ENCODE measurements around the gene EEIG2. TPM values are rescaled to one million over a fixed set of nuclear protein-coding genes. Genes with fewer than 3 reads are reported as not detected.

Gene EEIG2
- total and polyA plus RNA-seq, 9 of the 15 experiments (the other 6 are each of a cell fraction or from before 2014, with no cell fraction given) = 6.1 to 26.9 (median 15.2) TPM

DNA sequence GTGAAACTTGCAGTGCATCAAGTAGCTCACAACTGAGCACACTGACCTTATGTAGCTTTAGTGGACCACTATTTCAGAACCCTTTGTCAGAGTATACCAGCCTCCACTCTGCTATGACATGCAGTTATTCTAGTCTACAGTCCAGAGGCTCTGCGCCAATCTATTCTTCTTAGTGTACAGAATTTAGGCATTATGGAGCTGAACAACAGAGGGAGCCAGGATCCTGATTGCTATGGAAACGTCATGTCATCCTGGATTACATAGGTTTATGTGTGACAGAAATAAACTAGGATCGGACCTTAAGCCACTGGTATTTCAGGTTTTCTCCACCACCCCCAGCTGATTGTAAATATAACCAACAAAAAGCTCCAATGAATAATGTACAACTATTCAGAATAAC lies 48.1 kb upstream of the EEIG2 start (continued):
- peak in 1 of 2 experiments; percentile 44; a peak in 2 of 4 replicates for TF ChIP-seq RAD21 (CRISPR knock-in tag; conservative IDR thresholded peaks at IDR 0.05 in 1 of 2, IDR thresholded peaks at IDR 0.05 in 1 of 2)
- TF ChIP-seq MAFG (tag; conservative IDR thresholded peaks at IDR 0.05) = peak; percentile 12; the same call in 1 of the 2 replicates

DNA sequence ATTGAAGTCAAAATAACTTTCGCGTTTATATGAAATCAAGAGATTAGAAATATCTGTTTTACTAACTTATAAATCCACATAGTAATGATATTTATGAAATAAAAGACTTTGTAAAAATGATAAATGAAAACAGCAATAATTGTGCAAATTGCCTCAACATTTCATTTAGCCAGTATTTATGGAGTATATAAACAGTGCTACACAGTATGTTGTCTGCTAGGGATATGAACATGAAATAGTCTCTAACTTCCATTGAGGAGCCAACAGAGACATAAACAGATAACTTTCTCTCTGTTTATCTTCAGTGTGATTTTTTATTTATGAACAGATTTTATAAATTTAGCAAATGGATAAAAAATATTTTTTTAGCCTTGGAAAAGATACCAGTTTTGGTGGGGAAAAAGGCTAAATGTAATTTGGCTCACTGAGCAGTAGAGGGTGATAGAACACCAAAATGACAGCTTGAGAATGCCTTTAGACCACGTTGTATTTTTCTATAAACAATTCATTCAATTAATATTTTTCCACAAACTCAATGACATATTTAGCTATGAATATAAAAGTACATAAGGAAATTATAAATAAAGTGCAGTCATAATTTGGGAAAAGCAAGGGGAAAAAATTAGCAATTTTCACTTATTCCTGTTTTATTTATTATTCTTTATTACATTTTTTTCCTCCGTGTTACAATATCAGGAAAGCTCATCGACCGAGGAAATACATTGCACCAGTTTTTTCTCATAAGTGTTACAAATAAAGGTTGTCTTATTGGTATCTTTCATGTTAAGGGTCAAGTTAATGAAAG lies 47.5 kb upstream of the EEIG2 start:
- no peaks in the 10 kb centered on the region for H3K27me3 ChIP-seq (ENCODE audit: control insufficient read depth in 2 of 2, insufficient read depth in 2 of 2, low read length in 2 of 2)
- no peaks in the 10 kb centered on the region for H3K36me3 ChIP-seq (ENCODE audit: control insufficient read depth, insufficient read depth, low read length)
- H3K9me1 ChIP-seq (ENCODE audit: control insufficient read depth, insufficient read depth, low read length) = no peaks in the 10 kb centered on the region
- CTCF ChIA-PET (ENCODE audit: low intra/inter-chr PET ratio) = interaction anchor here (0.6 to 4.9 kb wide), 8 partner anchors 50 to 730 kb away, joined by 3 to 69 read pairs (median 9); partner anchors contain the start of gene EEIG2
- BruUV-seq (replicated peaks) = no TSS peak
- POLR2A ChIA-PET = interaction anchor here (0.6 to 2.3 kb wide), 7 partner anchors 10 to 388 kb away, joined by 3 to 12 read pairs (median 3); partner anchors contain the start of genes EEIG2 and PRPF38B
- H4K20me1 ChIP-seq (replicated peaks; ENCODE audit: control insufficient read depth, insufficient read depth, low read length) = no peaks in the 10 kb centered on the region
- H3K79me2 ChIP-seq (ENCODE audit: control insufficient read depth, insufficient read depth, low read length) = no peaks in the 10 kb centered on the region
- H3K27ac ChIP-seq (ENCODE audit: extremely low read depth, low read depth, low read length) = no peak overlapping the region
- H3K9me3 ChIP-seq (replicated peaks; ENCODE audit: control insufficient read depth, insufficient read depth, low read depth, low read length) = no peaks in the 10 kb centered on the region
- peak overlapping the region; percentile 16 for H2AFZ ChIP-seq (ENCODE audit: low read depth, low read length)
- intact Hi-C loops (cut with micrococcal nuclease) (loop anchor here (1.0 to 5.0 kb wide), 7 partner anchors 49 to 730 kb away; partner anchors contain the start of gene ELAPOR1), in situ Hi-C loops (cut with MboI) (loop anchor here (5.0 kb wide), 1 partner anchor 50 kb away; the partner anchor contains the start of gene EEIG2)
- DNase-seq (ENCODE audit: extremely low read depth in 1 of 4, low spot score in 3 of 4) = peak; percentile 31 to 68 (median 48)
- FAIRE-seq = peak; percentile 86
- WGBS (ENCODE audit: insufficient coverage, low coverage, missing lambda C conversion rate) = 35% methylated on average over 6 of the region's 6 CpGs
- no peak overlapping the region for H3K4me3 ChIP-seq
- no peaks in the 10 kb centered on the region for H3K4me1 ChIP-seq (replicated peaks in 1 of 2; ENCODE audit: control insufficient read depth in 2 of 2, insufficient read depth in 2 of 2, low read length in 2 of 2)
- peak; percentile 87 for ATAC-seq
- no peak overlapping the region for H3K4me2 ChIP-seq (ENCODE audit: insufficient read depth, low read length)
- H3K9ac ChIP-seq (ENCODE audit: insufficient read depth in 1 of 2, low read depth in 2 of 2, low read length in 2 of 2) = no peak overlapping the region
- TF ChIP-seq ZNF444 (CRISPR knock-in tag; IDR thresholded peaks at IDR 0.05) = no peak
- TF ChIP-seq NR2C1 (IDR thresholded peaks at IDR 0.05) = no peak
- no peak for TF ChIP-seq NR2C1 (tag; IDR thresholded peaks at IDR 0.05)
- TF ChIP-seq ZC3H8 (IDR thresholded peaks at IDR 0.05) = no peak
- TF ChIP-seq TAF9B (IDR thresholded peaks at IDR 0.05; ENCODE audit: partially characterized antibody) = peak; percentile 10
- TF ChIP-seq, protein P1, sequence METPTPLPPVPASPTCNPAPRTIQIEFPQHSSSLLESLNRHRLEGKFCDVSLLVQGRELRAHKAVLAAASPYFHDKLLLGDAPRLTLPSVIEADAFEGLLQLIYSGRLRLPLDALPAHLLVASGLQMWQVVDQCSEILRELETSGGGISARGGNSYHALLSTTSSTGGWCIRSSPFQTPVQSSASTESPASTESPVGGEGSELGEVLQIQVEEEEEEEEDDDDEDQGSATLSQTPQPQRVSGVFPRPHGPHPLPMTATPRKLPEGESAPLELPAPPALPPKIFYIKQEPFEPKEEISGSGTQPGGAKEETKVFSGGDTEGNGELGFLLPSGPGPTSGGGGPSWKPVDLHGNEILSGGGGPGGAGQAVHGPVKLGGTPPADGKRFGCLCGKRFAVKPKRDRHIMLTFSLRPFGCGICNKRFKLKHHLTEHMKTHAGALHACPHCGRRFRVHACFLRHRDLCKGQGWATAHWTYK (CRISPR knock-in tag; IDR thresholded peaks at IDR 0.05) = no peak
- peak; percentile 100 for TF ChIP-seq RAD21 (CRISPR knock-in tag; conservative IDR thresholded peaks at IDR 0.05 in 1 of 2, IDR thresholded peaks at IDR 0.05 in 1 of 2)
- TF ChIP-seq RFX7 (CRISPR knock-in tag; IDR thresholded peaks at IDR 0.05) = no peak
- no peak for TF ChIP-seq SIRT6 (IDR thresholded peaks at IDR 0.05; ENCODE audit: low read depth, low read length)
- TF ChIP-seq, protein P2, sequence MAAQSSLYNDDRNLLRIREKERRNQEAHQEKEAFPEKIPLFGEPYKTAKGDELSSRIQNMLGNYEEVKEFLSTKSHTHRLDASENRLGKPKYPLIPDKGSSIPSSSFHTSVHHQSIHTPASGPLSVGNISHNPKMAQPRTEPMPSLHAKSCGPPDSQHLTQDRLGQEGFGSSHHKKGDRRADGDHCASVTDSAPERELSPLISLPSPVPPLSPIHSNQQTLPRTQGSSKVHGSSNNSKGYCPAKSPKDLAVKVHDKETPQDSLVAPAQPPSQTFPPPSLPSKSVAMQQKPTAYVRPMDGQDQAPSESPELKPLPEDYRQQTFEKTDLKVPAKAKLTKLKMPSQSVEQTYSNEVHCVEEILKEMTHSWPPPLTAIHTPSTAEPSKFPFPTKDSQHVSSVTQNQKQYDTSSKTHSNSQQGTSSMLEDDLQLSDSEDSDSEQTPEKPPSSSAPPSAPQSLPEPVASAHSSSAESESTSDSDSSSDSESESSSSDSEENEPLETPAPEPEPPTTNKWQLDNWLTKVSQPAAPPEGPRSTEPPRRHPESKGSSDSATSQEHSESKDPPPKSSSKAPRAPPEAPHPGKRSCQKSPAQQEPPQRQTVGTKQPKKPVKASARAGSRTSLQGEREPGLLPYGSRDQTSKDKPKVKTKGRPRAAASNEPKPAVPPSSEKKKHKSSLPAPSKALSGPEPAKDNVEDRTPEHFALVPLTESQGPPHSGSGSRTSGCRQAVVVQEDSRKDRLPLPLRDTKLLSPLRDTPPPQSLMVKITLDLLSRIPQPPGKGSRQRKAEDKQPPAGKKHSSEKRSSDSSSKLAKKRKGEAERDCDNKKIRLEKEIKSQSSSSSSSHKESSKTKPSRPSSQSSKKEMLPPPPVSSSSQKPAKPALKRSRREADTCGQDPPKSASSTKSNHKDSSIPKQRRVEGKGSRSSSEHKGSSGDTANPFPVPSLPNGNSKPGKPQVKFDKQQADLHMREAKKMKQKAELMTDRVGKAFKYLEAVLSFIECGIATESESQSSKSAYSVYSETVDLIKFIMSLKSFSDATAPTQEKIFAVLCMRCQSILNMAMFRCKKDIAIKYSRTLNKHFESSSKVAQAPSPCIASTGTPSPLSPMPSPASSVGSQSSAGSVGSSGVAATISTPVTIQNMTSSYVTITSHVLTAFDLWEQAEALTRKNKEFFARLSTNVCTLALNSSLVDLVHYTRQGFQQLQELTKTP (IDR thresholded peaks at IDR 0.05; ENCODE audit: low read depth in 1 of 2, partially characterized antibody in 2 of 2) = peak in 1 of 2 experiments; percentile 25
- TF ChIP-seq ZNF134 (CRISPR knock-in tag; conservative IDR thresholded peaks at IDR 0.05) = no peak
- TF ChIP-seq, protein P3, sequence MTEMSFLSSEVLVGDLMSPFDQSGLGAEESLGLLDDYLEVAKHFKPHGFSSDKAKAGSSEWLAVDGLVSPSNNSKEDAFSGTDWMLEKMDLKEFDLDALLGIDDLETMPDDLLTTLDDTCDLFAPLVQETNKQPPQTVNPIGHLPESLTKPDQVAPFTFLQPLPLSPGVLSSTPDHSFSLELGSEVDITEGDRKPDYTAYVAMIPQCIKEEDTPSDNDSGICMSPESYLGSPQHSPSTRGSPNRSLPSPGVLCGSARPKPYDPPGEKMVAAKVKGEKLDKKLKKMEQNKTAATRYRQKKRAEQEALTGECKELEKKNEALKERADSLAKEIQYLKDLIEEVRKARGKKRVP (CRISPR knock-in tag; IDR thresholded peaks at IDR 0.05) = no peak

Measured in K562 (cell line).